OCI-LY7 (cell line): Measurements from ENCODE around the gene MAP4. TPM values are rescaled to one million over a fixed set of nuclear protein-coding genes. Genes with fewer than 3 reads are reported as not detected.

Source experiments
- Bru-seq: library from RNA; stranded (reverse); fragments of 400-500 nt; gene quantifications from one replicate; lab custom pipeline; 2021; lab: Mats Ljungman, UMichigan
- BruChase-seq, 2 experiments: library from RNA; stranded (reverse); fragments of 400-500 nt; gene quantifications; one replicate each; lab custom pipeline; 2021; lab: Mats Ljungman, UMichigan
- BruUV-seq: library from RNA; stranded (reverse); fragments of 400-500 nt; replicated peaks from 2 replicates; lab custom pipeline; 2021; lab: Mats Ljungman, UMichigan
- CTCF ChIA-PET: fragments of 300-600 bp; sonication (Branson Sonifier 250); formaldehyde crosslinking; loops from one replicate; lab custom pipeline; 2022; ENCODE audit warnings: antibody characterized with exemption; ENCODE audit not compliant: unreplicated experiment; lab: Charles Lee
- POLR2A ChIA-PET: fragments of 300-600 bp; sonication (Branson Sonifier 250); formaldehyde crosslinking; loops from one replicate; lab custom pipeline; 2022; ENCODE audit warnings: antibody characterized with exemption; lab: Charles Lee
- DNase-seq: peaks from one replicate; pipeline ENCODE4 v3.0.0-alpha.2; 2015; ENCODE audit warnings: low spot score
- H2AFZ ChIP-seq: fragments of 200-600 bp; sonication (generic), shearing (Covaris generic); 2 replicates; pipeline ENCODE4 v1.6.1; 2014; ENCODE audit warnings: mild to moderate bottlenecking, antibody characterized with exemption, low read length, moderate library complexity
- H3K27ac ChIP-seq: fragments of 200-600 bp; sonication (generic); 2 replicates; pipeline ENCODE4 v1.5.1; 2014; ENCODE audit warnings: mixed run types, low read depth, mild to moderate bottlenecking, moderate library complexity, low read length, inconsistent platforms; ENCODE audit not compliant: poor library complexity, severe bottlenecking
- H3K36me3 ChIP-seq: fragments of 200-600 bp; sonication (generic); 2 replicates; pipeline ENCODE4 v1.6.1; 2014; ENCODE audit warnings: mild to moderate bottlenecking, antibody characterized with exemption, low read length, moderate library complexity, mixed read lengths; ENCODE audit not compliant: insufficient read depth
- H3K4me1 ChIP-seq: fragments of 200-600 bp; sonication (generic); 2 replicates; pipeline ENCODE4 v1.5.1; 2014; ENCODE audit warnings: mild to moderate bottlenecking, low read length; ENCODE audit not compliant: insufficient read depth, poor library complexity, severe bottlenecking
- H3K4me2 ChIP-seq: fragments of 200-600 bp; sonication (generic); 2 replicates; pipeline ENCODE4 v1.6.1; 2014; ENCODE audit warnings: mild to moderate bottlenecking, low read length
- H3K4me3 ChIP-seq: fragments of 200-600 bp; sonication (generic); 2 replicates; pipeline ENCODE4 v1.5.1; 2014; ENCODE audit warnings: mild to moderate bottlenecking, low read depth, low read length; ENCODE audit not compliant: poor library complexity, severe bottlenecking
- H3K79me2 ChIP-seq: fragments of 200-600 bp; sonication (generic); 2 replicates; pipeline ENCODE4 v1.6.1; 2016; ENCODE audit warnings: low read depth, mild to moderate bottlenecking, low read length, moderate library complexity, mixed read lengths; ENCODE audit not compliant: insufficient read depth
- H3K9me2 ChIP-seq: fragments of 200-600 bp; sonication (generic); 2 replicates; pipeline ENCODE4 v1.6.1; 2016; ENCODE audit warnings: mild to moderate bottlenecking, low read length, mixed read lengths; ENCODE audit not compliant: insufficient read depth
- H3K9me3 ChIP-seq: fragments of 200-600 bp; sonication (generic); 2 replicates; pipeline ENCODE4 v1.6.1; 2014; ENCODE audit warnings: mild to moderate bottlenecking, mixed run types, low read length, mixed read lengths
- H4K20me1 ChIP-seq: fragments of 200-600 bp; sonication (generic); 2 replicates; pipeline ENCODE4 v1.6.1; 2014; ENCODE audit warnings: mild to moderate bottlenecking, antibody characterized with exemption, low read length, moderate library complexity, mixed read lengths; ENCODE audit not compliant: insufficient read depth
- EZH2phosphoT487 ChIP-seq: fragments of 200-600 bp; sonication (generic); IDR thresholded peaks from 2 replicates; pipeline ENCODE4 v1.6.1; 2018; ENCODE audit warnings: low read depth, borderline replicate concordance, mild to moderate bottlenecking, mixed run types, antibody characterized with exemption, low read length, moderate library complexity, mixed read lengths
- intact Hi-C: fragments of 100-400 bp; cut with micrococcal nuclease; formaldehyde crosslinking; loops from one replicate; pipeline ENCODE4 v1.10.0; 2022; ENCODE audit not compliant: unreplicated experiment
- long read RNA-seq: library from polyadenylated mRNA; stranded (forward); transcript quantifications from one replicate; pipeline ENCODE4 v2.0.0, GENCODE V29; 2022
- total RNA-seq, 2 experiments: library from RNA; depleted of rRNA in 1 of 2; stranded (reverse); fragments of >200 nt in 1 of 2; shearing (Covaris generic) in 1 of 2; gene quantifications; 2 replicates each; pipeline ENCODE4 v1.2.3, GENCODE V29; 2014 to 2022
- TF ChIP-seq, protein P1 (sequence below): fragments of 200-600 bp; sonication (generic); conservative IDR thresholded peaks from 2 replicates; pipeline ENCODE4 v1.5.1; 2014; ENCODE audit warnings: mild to moderate bottlenecking, antibody characterized with exemption, low read length, moderate library complexity, mixed read lengths

MAP4 gene, protein sequence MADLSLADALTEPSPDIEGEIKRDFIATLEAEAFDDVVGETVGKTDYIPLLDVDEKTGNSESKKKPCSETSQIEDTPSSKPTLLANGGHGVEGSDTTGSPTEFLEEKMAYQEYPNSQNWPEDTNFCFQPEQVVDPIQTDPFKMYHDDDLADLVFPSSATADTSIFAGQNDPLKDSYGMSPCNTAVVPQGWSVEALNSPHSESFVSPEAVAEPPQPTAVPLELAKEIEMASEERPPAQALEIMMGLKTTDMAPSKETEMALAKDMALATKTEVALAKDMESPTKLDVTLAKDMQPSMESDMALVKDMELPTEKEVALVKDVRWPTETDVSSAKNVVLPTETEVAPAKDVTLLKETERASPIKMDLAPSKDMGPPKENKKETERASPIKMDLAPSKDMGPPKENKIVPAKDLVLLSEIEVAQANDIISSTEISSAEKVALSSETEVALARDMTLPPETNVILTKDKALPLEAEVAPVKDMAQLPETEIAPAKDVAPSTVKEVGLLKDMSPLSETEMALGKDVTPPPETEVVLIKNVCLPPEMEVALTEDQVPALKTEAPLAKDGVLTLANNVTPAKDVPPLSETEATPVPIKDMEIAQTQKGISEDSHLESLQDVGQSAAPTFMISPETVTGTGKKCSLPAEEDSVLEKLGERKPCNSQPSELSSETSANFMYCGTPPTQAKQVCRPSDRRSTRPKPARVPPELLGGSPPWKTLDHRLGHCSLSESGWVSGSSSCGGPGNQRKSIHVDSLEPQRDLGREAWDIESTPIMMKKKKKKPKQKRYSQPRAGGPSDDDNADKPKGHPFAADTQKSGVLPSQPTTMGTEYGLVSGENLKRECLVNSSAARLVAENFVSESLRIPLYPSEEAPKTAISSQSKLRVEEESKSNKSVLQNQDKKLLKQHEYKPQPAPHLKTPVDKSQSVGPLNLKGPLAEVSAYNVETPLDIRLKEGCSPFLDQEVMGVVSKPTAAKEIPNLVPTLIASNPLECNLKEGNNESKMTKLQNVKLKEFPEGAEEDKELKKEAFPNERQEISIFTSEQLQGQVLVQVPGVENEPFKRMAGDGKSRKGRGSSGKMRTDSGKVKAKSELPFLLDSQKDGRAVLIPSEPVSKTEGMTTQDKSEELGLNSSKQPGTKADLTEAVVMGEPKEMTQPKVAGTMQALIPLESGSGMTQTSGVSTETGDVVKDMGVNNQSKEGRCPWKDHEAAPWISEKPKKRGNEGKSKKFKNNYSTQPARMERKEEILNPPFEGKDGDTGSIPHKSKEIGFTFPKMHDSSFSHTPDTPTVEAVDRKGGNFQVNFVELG (N-terminal part only)
- total RNA-seq (2014; rRNA removed; shearing (Covaris generic)), result 26.1 and 27.0 TPM in 2 replicates
- 78.4 and 80.1 TPM in 2 replicates for total RNA-seq (2022)
- percentile 70 among the genes with signal in this experiment for Bru-seq, nascent RNA
- BruChase-seq, experiment 1, labeled RNA remaining after a 6-hour chase, result percentile 79 among the genes with signal in this experiment
- percentile 68 among the genes with signal in this experiment for BruChase-seq, experiment 2, labeled RNA remaining after a 2-hour chase
- long read RNA-seq, full-length matches to known transcripts, result 2 of 217 reads
- long read RNA-seq, partial matches to known transcripts, result 124 of 217 reads
- long read RNA-seq, other reads (novel, unspliced or antisense), result 91 of 217 reads

DNA sequence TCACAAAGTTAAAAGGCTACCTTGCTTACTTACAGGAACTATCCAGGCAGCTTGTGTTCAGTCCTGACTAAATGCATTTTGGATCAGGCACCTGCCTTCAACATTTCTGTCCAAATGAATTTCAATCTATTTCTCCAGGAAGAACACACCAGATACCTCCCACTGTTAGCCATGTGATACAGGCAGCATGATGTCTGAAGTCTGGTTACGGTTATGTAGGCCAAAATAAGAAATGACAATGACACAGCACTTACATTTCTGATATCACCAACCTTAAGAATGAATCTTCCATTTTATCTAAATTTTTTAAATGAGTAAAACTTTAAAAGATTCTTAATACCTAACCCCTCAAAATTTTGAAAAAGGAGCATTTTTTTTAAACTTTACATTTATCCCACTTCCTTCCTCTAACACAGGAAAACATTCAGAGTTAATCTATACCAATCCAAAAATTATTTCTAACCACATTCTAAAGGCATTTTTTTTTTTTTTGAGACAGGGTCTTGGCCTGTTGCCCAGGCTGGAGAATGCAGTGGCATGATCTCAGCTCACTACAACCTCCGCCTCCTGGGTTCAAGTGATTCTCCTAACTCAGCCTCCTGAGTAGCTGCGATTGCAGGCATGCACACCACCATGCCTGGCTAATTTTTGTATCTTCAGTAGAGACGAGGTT lies at the start of gene MAP4:
MAP4 (minus strand) TSS at position 116 of the 673 bp plus-strand sequence. CDS start 17,556 bp downstream, outside the sequence.
- intact Hi-C loops, result no loop called here
- DNase-seq, result no peak
- Histone ChIP-seq H3K79me2 (no peaks in the 10 kb centered on the region), H3K9me2 (no peaks in the 10 kb centered on the region), H3K4me3 (no peak within 1 kb of the TSS), H3K27ac (no peak within 1 kb of the TSS), H4K20me1 (no peaks in the 10 kb centered on the region), H3K9me3 (no peaks in the 10 kb centered on the region), H3K4me1 (peaks cover 10% of the 10 kb centered on the region), H3K36me3 (no peaks in the 10 kb centered on the region), H3K4me2 (peak within 1 kb of the TSS; percentile 11; the same call in 1 of the 2 replicates), H2AFZ (no peak within 1 kb of the TSS)
- TF ChIP-seq EZH2phosphoT487, result no peak
- TF ChIP-seq, protein P1, sequence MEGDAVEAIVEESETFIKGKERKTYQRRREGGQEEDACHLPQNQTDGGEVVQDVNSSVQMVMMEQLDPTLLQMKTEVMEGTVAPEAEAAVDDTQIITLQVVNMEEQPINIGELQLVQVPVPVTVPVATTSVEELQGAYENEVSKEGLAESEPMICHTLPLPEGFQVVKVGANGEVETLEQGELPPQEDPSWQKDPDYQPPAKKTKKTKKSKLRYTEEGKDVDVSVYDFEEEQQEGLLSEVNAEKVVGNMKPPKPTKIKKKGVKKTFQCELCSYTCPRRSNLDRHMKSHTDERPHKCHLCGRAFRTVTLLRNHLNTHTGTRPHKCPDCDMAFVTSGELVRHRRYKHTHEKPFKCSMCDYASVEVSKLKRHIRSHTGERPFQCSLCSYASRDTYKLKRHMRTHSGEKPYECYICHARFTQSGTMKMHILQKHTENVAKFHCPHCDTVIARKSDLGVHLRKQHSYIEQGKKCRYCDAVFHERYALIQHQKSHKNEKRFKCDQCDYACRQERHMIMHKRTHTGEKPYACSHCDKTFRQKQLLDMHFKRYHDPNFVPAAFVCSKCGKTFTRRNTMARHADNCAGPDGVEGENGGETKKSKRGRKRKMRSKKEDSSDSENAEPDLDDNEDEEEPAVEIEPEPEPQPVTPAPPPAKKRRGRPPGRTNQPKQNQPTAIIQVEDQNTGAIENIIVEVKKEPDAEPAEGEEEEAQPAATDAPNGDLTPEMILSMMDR, result no peak
- no TSS peak for BruUV-seq
- POLR2A ChIA-PET, result no interaction called here
- CTCF ChIA-PET, result no interaction called here

DNA sequence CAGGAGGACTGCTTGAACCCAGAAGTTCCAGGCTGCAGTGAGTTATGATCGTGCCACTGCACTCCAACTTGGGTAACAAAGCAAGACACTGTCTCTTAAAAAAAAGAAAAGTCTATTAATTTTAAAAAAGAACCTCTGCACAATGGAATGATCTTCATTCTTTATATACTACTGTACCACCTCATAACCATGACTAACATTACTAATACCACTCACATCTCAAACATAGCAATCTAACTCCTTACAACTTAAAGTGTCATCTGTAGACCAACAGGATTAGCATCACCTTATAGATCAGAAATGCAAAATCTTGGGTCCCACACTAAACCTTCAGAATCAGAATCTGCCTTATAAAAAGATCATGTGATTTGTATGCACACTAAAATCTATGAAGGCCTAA lies 48.8 kb upstream of the MAP4 start:
- H4K20me1 ChIP-seq, result no peaks in the 10 kb centered on the region
- no peak overlapping the region for H2AFZ ChIP-seq
- no peaks in the 10 kb centered on the region for H3K9me2 ChIP-seq
- no peak for DNase-seq
- no TSS peak for BruUV-seq
- H3K27ac ChIP-seq, result no peak overlapping the region
- ChIA-PET POLR2A (no interaction called here), CTCF (no interaction called here)
- H3K4me2 ChIP-seq, result no peak overlapping the region
- intact Hi-C loops, result no loop called here
- H3K4me3 ChIP-seq, result no peak overlapping the region
- TF ChIP-seq, protein P1, result no peak
- TF ChIP-seq EZH2phosphoT487, result no peak
- H3K79me2 ChIP-seq, result 0 out of 2 replicates have a peak, but pooled peaks cover 3% of the 10 kb centered on the region
- no peaks in the 10 kb centered on the region for H3K4me1 ChIP-seq
- peaks cover 9% of the 10 kb centered on the region for H3K36me3 ChIP-seq
- H3K9me3 ChIP-seq, result peaks cover 2% of the 10 kb centered on the region; the same call in 1 of the 2 replicates
